GM15510 (cell line): ENCODE data around the gene PLEKHB2.

Experiments
- POLR2A ChIP-seq: IDR thresholded peaks from 3 replicates; pipeline ENCODE4 v1.6.1; 2011; ENCODE audit warnings: borderline replicate concordance; ENCODE audit not compliant: insufficient read length; ENCODE audit errors: extremely low read depth

The PLEKHB2 gene

DNA sequence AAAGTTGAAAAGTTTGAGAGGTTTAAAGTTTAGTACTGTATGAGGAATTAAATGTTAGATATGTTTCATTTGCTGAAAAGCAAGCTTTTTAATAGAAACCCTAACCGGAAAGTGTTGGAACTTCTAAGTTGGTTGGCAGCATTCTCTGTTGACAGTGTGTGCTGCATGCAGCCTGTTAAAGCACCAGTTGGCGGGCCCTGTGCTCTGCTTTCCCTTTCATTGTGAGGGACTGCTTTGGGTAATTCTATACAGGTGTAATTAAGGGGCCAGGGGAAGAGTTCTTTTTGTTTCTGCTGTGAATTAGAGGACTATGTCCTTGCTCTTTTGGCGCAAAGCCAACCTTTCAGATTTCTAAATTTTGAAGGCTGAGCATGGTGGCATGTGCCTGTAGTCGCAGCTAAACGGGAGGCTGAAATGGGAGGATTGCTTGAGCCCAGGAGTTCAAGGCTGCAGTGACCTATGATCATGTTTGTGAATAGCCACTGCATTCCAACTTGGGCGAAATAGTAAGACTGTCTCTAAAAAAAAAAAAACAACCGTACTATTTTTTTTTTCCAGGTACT is 20.1 kb downstream of the PLEKHB2 start:
- TF ChIP-seq POLR2A: no peak

DNA sequence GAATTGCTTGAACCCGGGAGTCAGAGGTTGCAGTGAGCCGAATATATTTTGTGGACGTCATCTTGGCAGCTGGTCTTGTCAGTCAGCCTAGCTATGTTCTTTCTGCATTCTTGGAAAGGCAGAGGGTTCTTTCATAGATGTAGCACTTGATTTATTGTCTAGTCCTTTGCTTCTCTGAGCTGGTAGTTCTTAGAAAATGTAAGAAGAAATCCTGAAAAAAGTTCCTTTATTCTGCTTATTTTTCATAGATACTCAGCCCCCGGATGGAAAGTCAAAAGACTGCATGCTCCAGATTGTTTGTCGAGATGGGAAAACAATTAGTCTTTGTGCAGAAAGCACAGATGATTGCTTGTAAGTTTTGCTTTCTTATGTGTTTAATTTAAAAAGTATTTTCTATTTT is 21.3 kb downstream of the PLEKHB2 start:
- TF ChIP-seq POLR2A: no peak

DNA sequence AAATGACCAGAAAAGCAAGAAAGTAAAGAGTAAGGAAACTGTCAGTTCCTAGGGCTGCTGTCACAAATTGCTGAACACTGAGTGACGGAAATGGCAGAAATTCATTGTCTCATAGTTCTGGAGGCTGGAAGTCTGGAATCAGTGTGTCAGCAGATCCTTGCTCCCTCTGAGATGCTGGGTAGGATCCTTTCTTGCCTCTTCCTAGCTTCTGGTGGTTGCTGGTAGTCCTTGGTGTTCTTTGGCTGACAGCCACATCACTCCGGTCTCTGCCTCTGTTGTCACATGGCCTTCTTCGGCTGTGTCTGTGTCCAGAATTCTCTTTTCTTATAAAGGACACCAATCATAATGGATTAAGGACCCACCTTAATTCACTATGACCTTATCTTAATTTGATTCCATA is 21.9 kb downstream of the PLEKHB2 start:
- TF ChIP-seq POLR2A: no peak

DNA sequence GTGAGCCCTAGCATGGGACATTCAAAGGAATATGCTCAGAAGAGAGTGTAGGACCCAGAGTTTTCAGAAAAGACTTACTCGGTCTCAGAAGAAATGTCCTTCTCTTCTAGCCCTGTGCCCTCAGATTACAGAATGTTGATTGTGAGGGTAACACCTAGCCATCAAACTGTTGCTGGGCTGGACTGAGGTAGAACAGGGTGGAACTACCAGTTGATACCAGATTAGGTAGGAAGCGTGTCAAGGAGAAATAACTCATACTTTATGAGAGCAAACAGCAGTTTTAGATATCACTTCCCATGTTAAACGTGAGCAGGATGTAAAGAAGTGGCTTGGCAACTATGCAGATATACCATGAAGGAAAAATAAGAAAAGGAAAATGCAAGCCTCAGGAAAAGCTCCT is 22.8 kb downstream of the PLEKHB2 start:
- TF ChIP-seq POLR2A: no peak

DNA sequence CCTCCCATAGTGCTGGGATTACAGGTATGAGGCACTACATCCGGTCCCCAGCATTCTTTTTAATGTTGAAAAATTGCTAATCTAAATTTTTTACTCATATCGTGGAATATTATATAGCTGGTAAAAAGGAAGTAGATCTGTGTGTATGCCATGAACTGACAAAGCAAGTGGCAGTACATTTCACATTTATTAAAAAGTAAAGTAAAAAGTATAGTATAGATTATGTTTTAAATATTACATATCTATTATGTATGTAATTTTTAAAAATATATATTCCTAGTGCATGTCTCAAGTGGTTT is 25.1 kb downstream of the PLEKHB2 start:
- no peak for TF ChIP-seq POLR2A

DNA sequence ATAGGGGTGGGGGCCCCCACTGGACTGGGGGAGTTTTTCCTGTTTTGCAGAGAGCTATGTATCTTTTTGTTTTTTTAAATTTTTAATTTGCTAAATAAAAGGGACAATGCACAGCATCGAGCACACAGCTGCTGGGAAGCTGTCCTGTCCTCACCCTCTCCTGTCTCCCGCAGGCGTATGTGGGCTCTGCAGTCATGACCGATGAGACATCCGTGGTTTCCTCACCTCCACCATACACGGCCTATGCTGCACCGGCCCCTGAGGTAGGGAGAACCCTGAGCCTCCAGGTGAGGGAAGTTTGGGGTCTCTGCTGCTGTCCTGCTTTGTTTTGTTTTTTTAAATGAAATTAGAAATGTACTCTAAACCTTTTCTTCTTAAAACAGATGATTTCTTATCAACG is 27.6 kb downstream of the PLEKHB2 start:
- TF ChIP-seq POLR2A: no peak

DNA sequence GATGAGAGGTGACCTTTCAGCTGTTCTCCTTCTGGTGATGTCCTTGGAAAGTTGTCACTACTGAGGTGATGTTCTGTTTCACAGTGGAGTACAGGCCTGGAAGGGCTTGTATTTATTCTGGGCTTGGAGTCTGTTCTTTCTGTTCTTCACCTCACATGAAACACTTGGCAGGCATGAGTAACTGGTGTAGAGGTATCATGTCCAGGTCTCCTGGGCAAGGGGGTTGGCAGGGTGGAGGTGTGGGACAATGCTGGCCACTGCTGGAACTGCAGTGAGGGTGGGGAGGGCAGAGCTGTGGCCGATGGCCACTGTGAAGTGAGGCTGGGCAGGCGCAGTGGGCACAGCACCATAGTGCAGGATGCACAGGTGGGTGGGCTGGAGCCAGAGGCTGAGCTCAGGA is 35.4 kb downstream of the PLEKHB2 start:
- no peak for TF ChIP-seq POLR2A

DNA sequence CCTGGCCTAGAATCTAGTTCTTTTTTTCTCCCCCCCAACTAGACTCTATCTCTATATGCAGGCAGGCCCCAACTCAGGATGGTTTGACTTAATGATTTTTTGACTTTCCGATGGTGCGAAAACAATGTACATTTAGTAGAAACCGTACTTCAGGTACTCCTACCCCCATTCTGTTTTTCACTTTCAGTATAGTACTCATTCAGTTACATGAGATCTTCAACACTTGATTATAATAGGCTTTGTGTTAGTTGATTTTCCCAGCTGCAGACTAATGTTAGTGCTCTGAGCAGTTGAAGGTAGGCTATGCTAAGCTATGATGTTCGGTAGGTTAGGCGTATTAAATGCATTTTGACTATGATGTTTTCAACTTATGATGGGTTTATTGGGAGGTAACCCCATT is 37.7 kb downstream of the PLEKHB2 start:
- no peak for TF ChIP-seq POLR2A

DNA sequence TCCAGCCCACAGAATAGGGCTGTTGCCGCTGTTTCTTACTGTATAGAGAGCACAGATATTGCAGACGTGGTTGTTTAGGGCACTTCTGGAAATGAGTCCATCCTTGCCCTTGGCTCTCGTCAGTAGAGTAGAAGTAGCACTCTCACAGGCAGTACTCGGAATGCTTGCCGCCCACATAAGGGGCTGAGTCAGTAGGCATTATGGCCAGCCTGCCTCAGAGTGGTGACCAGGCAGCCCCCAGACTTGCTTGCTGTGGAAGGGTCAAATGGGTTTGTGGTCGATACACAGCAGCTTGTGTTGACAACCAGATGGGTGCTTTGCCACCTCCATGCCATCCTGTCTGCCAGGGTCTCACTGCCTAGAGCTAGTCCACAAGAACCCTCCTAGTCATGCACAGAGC is 38.7 kb downstream of the PLEKHB2 start:
- TF ChIP-seq POLR2A: no peak

DNA sequence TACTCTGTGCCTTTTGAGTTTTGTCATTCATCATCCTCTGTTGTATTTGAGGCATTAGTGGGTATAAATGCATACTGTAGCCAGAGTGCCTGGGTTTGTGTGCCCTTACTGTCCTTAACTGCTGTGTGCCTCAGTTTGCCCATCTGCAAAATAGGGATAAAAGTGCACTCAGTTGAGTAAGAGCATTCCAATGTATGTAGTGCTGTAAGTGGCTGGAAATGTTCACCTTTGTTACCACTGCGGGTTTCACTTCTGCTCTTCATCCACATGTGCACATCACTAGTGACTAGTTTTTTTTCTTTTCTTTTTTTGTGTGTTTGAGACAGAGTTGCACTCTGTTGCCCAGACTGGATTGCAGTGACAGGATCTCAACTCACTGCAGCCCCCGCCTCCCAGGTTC is 39.9 kb downstream of the PLEKHB2 start:
- TF ChIP-seq POLR2A: no peak

DNA sequence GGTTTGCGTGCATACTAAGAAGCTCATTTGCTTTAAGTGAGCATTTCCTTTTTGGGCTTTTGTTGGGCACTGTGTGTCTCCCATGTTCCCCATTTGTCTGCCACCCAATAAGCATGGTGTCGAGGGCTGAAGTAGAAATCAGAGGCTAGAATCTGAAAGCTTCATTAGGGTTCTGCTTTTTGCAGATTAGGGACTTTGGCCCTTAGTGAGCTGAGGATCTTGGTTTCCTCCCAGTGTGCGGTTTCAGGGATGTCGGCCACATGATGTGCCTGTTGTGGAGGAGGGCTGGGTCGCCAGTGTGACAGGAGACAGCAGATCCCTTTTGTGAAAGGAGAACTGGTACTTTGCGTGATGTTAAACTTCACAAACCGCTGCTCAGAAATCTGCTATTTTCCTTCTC is 41.1 kb downstream of the PLEKHB2 start:
- TF ChIP-seq POLR2A: no peak

DNA sequence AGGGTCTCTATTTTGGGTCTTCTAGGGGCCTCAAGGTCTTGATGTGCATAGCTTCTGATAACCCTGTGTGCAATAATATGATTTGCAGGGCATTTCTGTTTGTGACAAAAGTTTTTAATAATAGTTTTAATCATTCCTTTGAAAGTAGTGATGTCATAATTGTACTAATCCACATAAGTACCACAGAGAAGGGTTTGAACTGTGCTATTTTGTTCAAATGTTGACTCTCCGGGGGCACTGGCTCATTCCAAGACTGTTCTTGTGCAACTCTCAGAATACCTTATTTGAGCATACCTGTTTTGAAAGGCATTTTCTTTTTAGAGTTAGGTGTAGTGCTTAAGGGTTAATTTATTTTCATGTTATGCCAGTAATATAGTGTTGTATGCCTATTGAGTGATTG is 41.6 kb downstream of the PLEKHB2 start:
- TF ChIP-seq POLR2A: no peak

DNA sequence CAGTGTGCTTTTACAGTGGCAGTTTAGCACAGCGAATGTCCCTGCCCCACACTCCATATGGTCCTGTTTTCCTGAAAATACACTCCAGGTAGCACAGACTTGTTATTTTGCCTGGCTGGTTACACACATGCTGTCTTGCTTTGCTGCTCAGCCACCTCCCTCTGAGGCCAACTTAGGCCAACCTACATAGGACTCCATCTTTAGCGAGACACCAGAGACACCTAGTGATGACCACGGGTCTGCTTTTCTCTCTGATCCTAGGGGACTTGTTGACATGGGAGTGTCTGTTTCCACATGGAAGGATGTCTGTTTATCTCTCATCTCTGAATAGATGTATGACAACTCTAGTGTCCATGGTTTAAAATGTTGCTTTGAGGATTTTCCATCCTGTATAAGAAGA is 43.3 kb downstream of the PLEKHB2 start:
- TF ChIP-seq POLR2A: no peak

DNA sequence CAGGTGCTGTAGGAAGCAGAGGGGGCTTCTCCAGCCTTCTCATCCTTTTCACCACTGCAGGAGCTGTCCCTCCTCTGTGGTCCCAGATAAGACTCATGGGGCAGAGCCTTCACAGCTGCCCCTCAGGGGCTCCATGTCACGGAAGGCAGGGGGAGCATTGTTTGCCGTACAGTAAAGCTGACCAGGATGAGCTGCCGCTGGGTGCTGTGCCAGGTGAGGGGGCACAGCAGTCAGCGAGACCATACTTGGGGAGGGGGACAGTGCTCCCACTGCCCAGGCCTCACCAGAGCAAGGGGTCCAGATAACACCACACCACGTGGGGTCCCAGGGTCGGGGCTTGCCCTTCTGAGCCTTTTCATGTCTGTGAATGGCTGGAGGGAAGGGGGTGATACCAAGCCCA is 46.3 kb downstream of the PLEKHB2 start:
- TF ChIP-seq POLR2A: no peak

DNA sequence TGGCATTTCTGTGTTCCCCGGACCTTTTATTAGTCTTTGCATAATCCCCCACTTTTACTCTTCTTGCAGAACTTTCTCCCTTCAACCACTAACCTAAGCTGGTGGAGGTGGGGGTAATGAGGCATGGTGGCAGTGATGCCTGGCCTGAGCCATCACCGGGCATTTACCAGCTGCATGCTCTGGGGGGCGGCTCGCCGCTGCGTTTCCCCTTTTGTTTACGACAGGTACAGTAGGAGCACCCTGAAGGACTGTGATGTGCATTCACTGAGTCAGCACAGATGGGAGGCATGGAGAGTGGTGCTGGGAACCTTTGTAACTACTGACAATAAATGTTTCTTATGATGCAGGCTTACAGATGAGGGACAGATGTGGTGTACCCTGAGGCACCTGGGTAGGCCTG is 46.9 kb downstream of the PLEKHB2 start:
- no peak for TF ChIP-seq POLR2A

DNA sequence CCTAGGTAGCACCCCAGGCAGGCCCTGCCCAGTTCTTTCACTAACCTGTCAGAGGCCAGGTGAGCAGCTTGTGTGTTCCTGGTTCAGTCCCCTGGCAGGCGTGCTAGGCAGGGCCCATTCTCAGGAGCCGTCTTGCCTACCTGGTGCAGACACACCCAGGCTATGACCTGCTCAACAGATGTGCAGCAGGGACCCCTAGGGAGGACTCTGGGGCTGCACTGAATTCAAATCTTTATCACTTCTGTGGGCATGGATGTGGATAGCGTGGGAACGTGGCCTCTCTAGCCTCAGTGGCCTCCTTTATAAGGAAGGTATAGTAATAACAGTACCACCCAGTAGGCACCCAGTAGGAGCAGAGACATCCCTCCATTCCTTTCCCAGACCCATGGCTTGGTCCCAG is 48.4 kb downstream of the PLEKHB2 start:
- no peak for TF ChIP-seq POLR2A

DNA sequence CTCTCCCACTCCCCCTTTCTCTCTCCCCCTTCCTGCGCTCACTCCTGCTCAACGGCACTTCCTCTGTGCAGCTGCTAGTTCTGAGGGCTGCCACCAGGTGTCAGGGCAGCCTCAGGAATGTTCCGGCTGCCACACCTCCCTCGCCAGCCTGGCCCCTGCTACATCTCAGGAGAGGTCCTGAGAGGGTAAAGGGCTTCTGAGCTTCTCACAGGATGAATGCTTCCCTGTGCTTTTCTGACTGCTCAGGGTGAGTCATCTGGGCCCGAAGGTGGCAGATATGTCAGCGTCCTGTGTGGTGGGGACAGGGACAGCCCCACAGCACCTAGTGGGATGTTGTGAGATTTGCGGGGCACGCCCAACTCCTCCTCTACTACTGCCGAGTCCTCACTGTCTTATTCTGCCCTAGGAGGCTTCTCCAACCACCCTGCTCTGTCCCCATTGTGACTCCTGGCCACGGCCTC is 49.0 kb downstream of the PLEKHB2 start:
- TF ChIP-seq POLR2A: no peak

DNA sequence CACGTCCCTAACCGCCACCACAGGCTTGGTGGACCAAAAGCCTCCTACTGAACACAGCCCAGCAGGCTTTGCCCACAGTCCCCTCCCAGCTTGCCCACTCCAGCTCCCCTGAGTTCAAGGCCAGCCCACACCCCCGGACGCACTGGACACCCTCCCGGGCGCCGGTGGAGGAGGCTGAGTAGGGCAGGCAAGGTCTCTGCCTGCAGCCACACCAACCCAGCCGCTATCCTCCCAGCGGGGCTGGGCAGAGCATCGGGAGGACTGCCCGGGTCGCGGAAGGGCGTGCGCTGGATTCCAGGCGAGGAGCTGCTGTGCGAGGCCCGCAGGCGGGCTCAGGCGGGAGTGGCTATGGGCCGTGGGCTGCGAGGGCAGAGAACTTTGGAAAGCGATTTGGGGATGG is 49.5 kb downstream of the PLEKHB2 start:
- TF ChIP-seq POLR2A: no peak

DNA sequence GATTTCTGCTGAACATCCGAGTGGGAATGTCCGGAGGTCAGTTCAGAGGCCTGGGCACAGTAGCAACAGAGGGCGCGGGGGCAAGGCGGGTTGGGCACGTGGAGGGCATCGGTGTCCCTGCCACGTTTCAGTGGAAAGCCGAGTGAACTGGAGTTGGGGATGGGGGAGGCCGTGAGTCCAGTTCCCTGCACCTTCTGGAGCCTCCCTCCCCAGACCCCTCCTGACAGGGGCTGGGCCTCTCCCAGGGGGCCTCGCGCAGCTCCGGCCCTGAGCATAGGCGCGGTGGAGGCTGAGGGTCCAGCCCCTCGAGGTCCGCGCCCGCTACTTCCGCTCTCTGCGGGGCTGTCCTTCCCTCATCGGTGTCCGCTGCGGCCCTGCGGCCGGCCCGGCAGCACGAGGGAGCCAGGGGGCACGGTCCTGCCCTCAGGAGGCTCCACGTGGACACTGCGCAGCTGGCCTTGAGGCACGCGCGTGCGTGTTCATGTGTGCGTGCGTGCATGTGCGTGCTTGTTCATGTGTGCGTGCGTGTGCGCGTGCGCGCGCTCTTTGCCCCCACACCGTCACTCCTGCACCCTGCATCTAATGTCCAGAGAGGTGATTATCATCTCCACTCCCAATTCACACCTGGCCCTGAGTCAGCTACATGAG is 50.2 kb downstream of the PLEKHB2 start:
- TF ChIP-seq POLR2A: no peak
